PC-3 (cell line): ENCODE measurements around the gene MAP3K5. TPM values are rescaled to one million over a fixed set of nuclear protein-coding genes. Genes with fewer than 3 reads are reported as not detected.

Source experiments
- ATAC-seq: fragments of 200-7000 bp; cut with Tn5 transposase; 2 replicates; pipeline ENCODE4 v1.9.1; 2020; ENCODE audit warnings: mild to moderate bottlenecking, moderate library complexity
- BruUV-seq: library from RNA; stranded (reverse); fragments of 400-500 nt; replicated peaks from 2 replicates; lab custom pipeline; 2021; lab: Mats Ljungman, UMichigan
- CTCF ChIA-PET: fragments of 300-600 bp; sonication (Branson Sonifier 250); formaldehyde crosslinking; loops from one replicate; lab custom pipeline; 2022; ENCODE audit warnings: antibody characterized with exemption; lab: Charles Lee
- POLR2A ChIA-PET: fragments of 300-600 bp; sonication (Branson Sonifier 250); formaldehyde crosslinking; loops from one replicate; lab custom pipeline; 2022; ENCODE audit warnings: antibody characterized with exemption; ENCODE audit not compliant: unreplicated experiment; lab: Charles Lee
- DNase-seq: peaks from one replicate; pipeline ENCODE4 v3.0.0-alpha.2; 2015
- H2AFZ ChIP-seq: fragments of 300-600 bp; sonication (generic); 2 replicates; pipeline ENCODE4 v1.6.0; 2016; ENCODE audit warnings: antibody characterized with exemption, low read length
- H3F3A ChIP-seq: fragments of 300-600 bp; sonication (generic); one replicate; pipeline ENCODE4 v1.6.0; 2017; ENCODE audit warnings: antibody characterized with exemption, low read length, control low read depth, mild to moderate bottlenecking; ENCODE audit not compliant: unreplicated experiment
- H3K27ac ChIP-seq: fragments of 300-600 bp; sonication (generic); 2 replicates; pipeline ENCODE4 v1.5.1; 2016; ENCODE audit warnings: mild to moderate bottlenecking, low read length
- H3K27me3 ChIP-seq: fragments of 300-600 bp; sonication (generic); 2 replicates; pipeline ENCODE4 v1.6.1; 2016; ENCODE audit warnings: low read length, mixed read lengths
- H3K36me3 ChIP-seq: fragments of 300-600 bp; sonication (generic); 2 replicates; pipeline ENCODE4 v1.6.1; 2016; ENCODE audit warnings: low read depth, mixed run types, low read length, mixed read lengths
- H3K4me1 ChIP-seq: fragments of 300-600 bp; sonication (generic); 2 replicates; pipeline ENCODE4 v1.5.1; 2016; ENCODE audit warnings: low read length; ENCODE audit not compliant: insufficient read depth
- H3K4me2 ChIP-seq: fragments of 300-600 bp; sonication (generic); 2 replicates; pipeline ENCODE4 v1.6.0; 2016; ENCODE audit warnings: low read length
- H3K4me3 ChIP-seq: fragments of 300-600 bp; sonication (generic); 2 replicates; pipeline ENCODE4 v1.5.1; 2016; ENCODE audit warnings: mild to moderate bottlenecking, low read length, mixed read lengths
- H3K79me2 ChIP-seq: fragments of 300-600 bp; sonication (generic); 2 replicates; pipeline ENCODE4 v1.6.1; 2017; ENCODE audit warnings: low read length, mixed read lengths
- H3K9ac ChIP-seq: fragments of 300-600 bp; sonication (generic); 2 replicates; pipeline ENCODE4 v1.6.0; 2016; ENCODE audit warnings: mild to moderate bottlenecking, low read length
- H3K9me2 ChIP-seq: fragments of 300-600 bp; sonication (generic); replicated peaks from 2 replicates; pipeline ENCODE4 v1.6.1; 2016; ENCODE audit warnings: mixed run types, low read length, mixed read lengths
- H3K9me3 ChIP-seq: fragments of 300-600 bp; sonication (generic); 2 replicates; pipeline ENCODE4 v1.6.1; 2016; ENCODE audit warnings: low read length, mixed read lengths
- H4K20me1 ChIP-seq: fragments of 300-600 bp; sonication (generic); 2 replicates; pipeline ENCODE4 v1.6.1; 2016; ENCODE audit warnings: low read length, mixed read lengths
- CTCF ChIP-seq: fragments of 300-600 bp; sonication (generic); conservative IDR thresholded peaks from 2 replicates; pipeline ENCODE4 v1.5.1; 2017; ENCODE audit warnings: antibody characterized with exemption, low read depth, mild to moderate bottlenecking, low read length
- EZH2 ChIP-seq: fragments of 300-600 bp; sonication (generic); IDR thresholded peaks from one replicate; pipeline ENCODE4 v1.6.1; 2017; ENCODE audit warnings: antibody characterized with exemption, mild to moderate bottlenecking, low read length; ENCODE audit not compliant: unreplicated experiment
- EZH2phosphoT487 ChIP-seq: fragments of 300-600 bp; sonication (generic); IDR thresholded peaks from 2 replicates; pipeline ENCODE4 v1.6.1; 2018; ENCODE audit warnings: mild to moderate bottlenecking, antibody characterized with exemption, low read length, borderline replicate concordance
- intact Hi-C: fragments of 100-400 bp; cut with micrococcal nuclease; formaldehyde crosslinking; loops from 2 replicates; pipeline ENCODE4 v1.9.0; 2023
- total RNA-seq: library from RNA; depleted of rRNA; stranded (reverse); fragments of >200 nt; gene quantifications from 2 replicates; pipeline ENCODE4 v1.2.3, GENCODE V29; 2014

MAP3K5 gene
- total RNA-seq, 1 experiment from 2014 or later: 4.3 TPM

DNA sequence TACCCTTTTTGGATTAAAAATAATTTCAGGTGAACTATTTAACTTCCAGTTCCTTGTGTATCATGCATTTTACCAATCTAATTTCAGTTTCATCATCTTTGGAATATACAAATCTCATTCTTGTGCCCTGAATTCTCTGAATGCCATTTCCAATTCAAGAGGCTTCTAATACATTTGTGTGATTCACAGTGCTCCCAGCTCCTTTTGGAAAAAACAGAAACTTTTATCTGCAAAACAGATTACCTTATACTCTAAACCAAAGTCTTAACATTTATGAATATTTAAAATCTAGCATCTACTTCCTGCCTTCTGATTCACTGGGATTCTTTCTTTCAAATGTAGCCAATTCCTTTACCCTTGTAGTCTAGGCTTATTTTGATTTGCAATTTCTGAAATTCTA is 19.0 kb upstream of the MAP3K5 start:
- Histone ChIP-seq H3K9me3 (no peaks in the 10 kb centered on the region), H3K9ac (no peak overlapping the region), H3K79me2 (no peaks in the 10 kb centered on the region), H3K4me2 (no peak overlapping the region), H3K9me2 (no peaks in the 10 kb centered on the region), H4K20me1 (no peaks in the 10 kb centered on the region), H2AFZ (no peak overlapping the region), H3K4me1 (no peaks in the 10 kb centered on the region), H3K36me3 (no peaks in the 10 kb centered on the region), H3K4me3 (no peak overlapping the region), H3K27me3 (no peaks in the 10 kb centered on the region), H3K27ac (no peak overlapping the region), H3F3A (no peaks in the 10 kb centered on the region)
- ChIA-PET CTCF (no interaction called here), POLR2A (no interaction called here)
- TF ChIP-seq CTCF (no peak), EZH2 (no peak), EZH2phosphoT487 (no peak)
- ATAC-seq: no peak
- BruUV-seq: no TSS peak
- intact Hi-C loops: no loop called here
- no peak for DNase-seq

DNA sequence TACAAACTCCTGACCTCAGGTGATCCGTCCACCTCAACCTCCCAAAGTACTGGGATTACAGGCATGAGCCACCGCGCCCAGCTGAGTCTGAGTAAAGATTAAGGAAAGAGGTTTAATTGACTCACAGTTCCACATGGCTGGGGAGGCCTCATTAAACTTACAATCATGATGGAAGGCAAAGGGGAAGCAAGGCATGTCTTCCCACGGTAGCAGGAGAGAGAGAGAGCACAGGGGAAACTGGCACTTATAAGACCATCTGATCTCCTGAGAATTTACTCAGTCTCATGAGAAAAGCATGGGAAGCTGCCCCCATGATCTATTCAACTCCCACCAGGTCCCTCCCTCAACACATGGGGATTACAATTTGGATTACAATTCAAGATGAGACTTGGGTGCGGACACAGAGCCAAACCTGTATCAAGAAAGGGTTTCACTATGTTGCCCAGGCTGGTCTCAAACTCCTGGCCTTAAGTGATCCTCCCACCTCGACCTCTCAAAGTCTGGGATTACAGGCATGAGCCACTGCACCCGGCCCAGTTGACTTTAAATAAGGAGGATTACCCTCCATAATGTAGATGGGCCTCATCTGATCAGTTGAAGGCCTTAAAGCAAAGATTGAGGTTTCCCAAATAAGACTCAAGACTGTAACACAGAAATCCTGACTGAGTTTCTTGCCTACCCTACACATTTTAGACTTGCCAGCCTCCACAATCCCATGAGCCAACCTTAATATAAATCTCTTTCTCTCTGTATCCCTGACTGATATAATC is 17.0 kb upstream of the MAP3K5 start:
- POLR2A ChIA-PET: no interaction called here

More for the DNA sequence above, 17.0 kb upstream of the MAP3K5 start:
- H4K20me1 ChIP-seq: no peaks in the 10 kb centered on the region
- no peaks in the 10 kb centered on the region for H3K4me1 ChIP-seq
- H3K36me3 ChIP-seq: no peaks in the 10 kb centered on the region
- no TSS peak for BruUV-seq
- ATAC-seq (no peak), DNase-seq (no peak)
- no peaks in the 10 kb centered on the region for H3K27me3 ChIP-seq
- no peak overlapping the region for H3K4me3 ChIP-seq
- H2AFZ ChIP-seq: no peak overlapping the region
- H3K79me2 ChIP-seq: no peaks in the 10 kb centered on the region
- CTCF ChIA-PET: no interaction called here
- no peaks in the 10 kb centered on the region for H3K9me3 ChIP-seq
- H3K27ac ChIP-seq: no peak overlapping the region
- no peak overlapping the region for H3K4me2 ChIP-seq
- H3F3A ChIP-seq: no peaks in the 10 kb centered on the region
- TF ChIP-seq EZH2phosphoT487 (no peak), EZH2 (no peak), CTCF (no peak)
- H3K9ac ChIP-seq: no peak overlapping the region
- no peaks in the 10 kb centered on the region for H3K9me2 ChIP-seq
- intact Hi-C loops: no loop called here
